Activated B cell treated with CpG ODN at 0.5 μM for 24 hours (primary cell): Measurements from ENCODE around the gene GUCD1. TPM values are rescaled to one million over a fixed set of nuclear protein-coding genes. Genes with fewer than 3 reads are reported as not detected.

Source experiments
- ATAC-seq: fragments of 200-7000 bp; cut with Tn5 transposase; one replicate; pipeline ENCODE4 v1.10.0; 2021; ENCODE audit warnings: low read depth, mild to moderate bottlenecking, moderate library complexity
- CTCF ChIA-PET: fragments of 350-600 bp; sonication (Branson Sonifier 250); formaldehyde crosslinking; loops from one replicate; lab custom pipeline; 2021; ENCODE audit warnings: antibody characterized with exemption; lab: Charles Lee
- POLR2A ChIA-PET: fragments of 350-600 bp; sonication (Branson Sonifier 250); formaldehyde crosslinking; loops from one replicate; lab custom pipeline; 2021; ENCODE audit warnings: antibody characterized with exemption; lab: Charles Lee
- DNase-seq: peaks from one replicate; pipeline ENCODE4 v3.0.0; 2022
- H3K27ac Mint-ChIP-seq: one replicate; pipeline ENCODE4 v1.8.0; 2020; ENCODE audit warnings: mixed read lengths
- H3K27me3 Mint-ChIP-seq: one replicate; pipeline ENCODE4 v1.8.0; 2021; ENCODE audit warnings: mixed read lengths
- H3K36me3 Mint-ChIP-seq: one replicate; pipeline ENCODE4 v1.8.0; 2021; ENCODE audit warnings: low read depth, mixed read lengths
- H3K4me1 Mint-ChIP-seq: one replicate; pipeline ENCODE4 v1.8.0; 2021; ENCODE audit warnings: mixed read lengths
- H3K4me3 Mint-ChIP-seq: one replicate; pipeline ENCODE4 v1.8.0; 2020; ENCODE audit warnings: mild to moderate bottlenecking, mixed read lengths
- H3K9me3 Mint-ChIP-seq: one replicate; pipeline ENCODE4 v1.8.0; 2020; ENCODE audit warnings: mixed read lengths
- CTCF ChIP-seq: fragments of 200-600 bp; IDR thresholded peaks from one replicate; pipeline ENCODE4 v1.8.0; 2022; ENCODE audit warnings: antibody characterized with exemption, mild to moderate bottlenecking
- intact Hi-C: fragments of 100-400 bp; cut with micrococcal nuclease; formaldehyde crosslinking; loops from one replicate; pipeline ENCODE4 v1.15.1; 2024
- total RNA-seq: library from RNA; stranded (reverse); gene quantifications from 2 replicates; pipeline ENCODE4 v1.2.3, GENCODE V29; 2022

Gene GUCD1
- total RNA-seq, 1 donor from 2014 or later, result 141 TPM

GRCh38 chr22:24518228-24518627, 36.7 kb downstream of the GUCD1 start:
- no peak overlapping the region for H3K4me3 Mint-ChIP-seq
- H3K27ac Mint-ChIP-seq, result no peak overlapping the region
- H3K27me3 Mint-ChIP-seq, result no peaks in the 10 kb centered on the region
- peaks cover 30% of the 10 kb centered on the region for H3K4me1 Mint-ChIP-seq
- CTCF ChIA-PET, result interaction anchor here (1.3 kb wide), 1 partner anchor 15 kb away, joined by 3 read pairs; no protein-coding TSS in a partner anchor
- no peak for DNase-seq
- no peaks in the 10 kb centered on the region for H3K9me3 Mint-ChIP-seq
- no peaks in the 10 kb centered on the region for H3K36me3 Mint-ChIP-seq
- TF ChIP-seq CTCF, result no peak
- ATAC-seq, result no peak
- POLR2A ChIA-PET, result interaction anchor here (0.8 kb wide), 1 partner anchor 14 kb away, joined by 4 read pairs; no protein-coding TSS in a partner anchor
- intact Hi-C loops, result no loop called here

GRCh38 chr22:24517446-24517845, 37.5 kb downstream of the GUCD1 start:
- ChIA-PET POLR2A (interaction anchor here (0.8 kb wide), 1 partner anchor 13 kb away, joined by 4 read pairs; no protein-coding TSS in a partner anchor), CTCF (interaction anchor here (1.3 kb wide), 1 partner anchor 14 kb away, joined by 3 read pairs; no protein-coding TSS in a partner anchor)
- DNase-seq (no peak), ATAC-seq (no peak)
- Mint-ChIP-seq H3K9me3 (no peaks in the 10 kb centered on the region), H3K27ac (no peak overlapping the region), H3K4me3 (no peak overlapping the region), H3K27me3 (no peaks in the 10 kb centered on the region), H3K4me1 (peaks cover 35% of the 10 kb centered on the region), H3K36me3 (no peaks in the 10 kb centered on the region)
- intact Hi-C loops, result no loop called here
- no peak for TF ChIP-seq CTCF

GRCh38 chr22:24516301-24516737, 38.6 kb downstream of the GUCD1 start:
- no peaks in the 10 kb centered on the region for H3K27me3 Mint-ChIP-seq
- no peak overlapping the region for H3K27ac Mint-ChIP-seq
- ChIA-PET POLR2A (interaction anchor here (1.6 kb wide), 1 partner anchor 92 kb away, joined by 4 read pairs; no protein-coding TSS in a partner anchor), CTCF (no interaction called here)
- intact Hi-C loops, result no loop called here
- H3K36me3 Mint-ChIP-seq, result no peaks in the 10 kb centered on the region
- H3K4me1 Mint-ChIP-seq, result peaks cover 39% of the 10 kb centered on the region
- DNase-seq, result no peak
- no peak for TF ChIP-seq CTCF
- peak; percentile 38 for ATAC-seq
- no peak overlapping the region for H3K4me3 Mint-ChIP-seq
- H3K9me3 Mint-ChIP-seq, result no peaks in the 10 kb centered on the region

- Mint-ChIP-seq H3K27me3 (no peaks in the 10 kb centered on the region), H3K36me3 (no peaks in the 10 kb centered on the region), H3K27ac (no peak overlapping the region), H3K4me1 (peaks cover 50% of the 10 kb centered on the region), H3K4me3 (no peak overlapping the region), H3K9me3 (no peaks in the 10 kb centered on the region)
- CTCF ChIA-PET, result interaction anchor here (2.3 kb wide), 1 partner anchor 12 kb away, joined by 9 read pairs; no protein-coding TSS in a partner anchor
- intact Hi-C loops, result no loop called here
- TF ChIP-seq CTCF, result no peak
- ATAC-seq, result no peak
- POLR2A ChIA-PET, result interaction anchor here (1.6 to 1.8 kb wide), 2 partner anchors 87 to 90 kb away, joined by 4 to 6 read pairs; partner anchors contain the start of gene ADORA2A
- DNase-seq, result no peak
Measured at GRCh38 chr22:24515027-24515338, 40.0 kb downstream of the GUCD1 start.

- DNase-seq (no peak), ATAC-seq (peak; percentile 36)
- no peak for TF ChIP-seq CTCF
- intact Hi-C loops, result no loop called here
- Mint-ChIP-seq H3K27me3 (no peaks in the 10 kb centered on the region), H3K27ac (no peak overlapping the region), H3K4me3 (no peak overlapping the region), H3K4me1 (peaks cover 50% of the 10 kb centered on the region), H3K9me3 (no peaks in the 10 kb centered on the region), H3K36me3 (no peaks in the 10 kb centered on the region)
- ChIA-PET CTCF (interaction anchor here (2.3 kb wide), 1 partner anchor 12 kb away, joined by 9 read pairs; no protein-coding TSS in a partner anchor), POLR2A (interaction anchor here (1.6 to 1.8 kb wide), 2 partner anchors 87 to 90 kb away, joined by 4 to 6 read pairs; partner anchors contain the start of gene ADORA2A)
Measured at GRCh38 chr22:24514241-24515026, 40.5 kb downstream of the GUCD1 start.
